K562 (cell line): ENCODE results near the gene WDR91. TPM values are rescaled to one million over a fixed set of nuclear protein-coding genes. Genes with fewer than 3 reads are reported as not detected.

Experiments used
- CEBPB ChIP-seq: fragments of 450-650 bp; IDR thresholded peaks from 2 replicates; pipeline ENCODE4 v1.6.1; 2016; ENCODE audit warnings: missing genetic modification characterization, missing compliant biosample characterization
- DACH1 ChIP-seq: fragments of 450-650 bp; IDR thresholded peaks from 2 replicates; pipeline ENCODE4 v1.6.1; 2018; ENCODE audit not compliant: partially characterized antibody
- FOSL1 ChIP-seq: fragments of 200-800 bp; sonication (Bioruptor generic); conservative IDR thresholded peaks from 2 replicates; pipeline ENCODE4 v1.6.1; 2016; ENCODE audit warnings: missing genetic modification characterization, missing compliant biosample characterization
- FOXM1 ChIP-seq, 2 experiments: fragments of 450-650 bp in 1 of 2; sonication (generic) in 1 of 2; formaldehyde crosslinking in 1 of 2; IDR thresholded peaks; 2 replicates each; pipeline versions ENCODE4 v1.6.1 to v1.9.0; 2017 to 2022; ENCODE audit warnings: low read depth in 2 of 2, mild to moderate bottlenecking in 2 of 2, missing genetic modification reagents in 1 of 2, moderate library complexity in 1 of 2
- HMBOX1 ChIP-seq: sonication (generic); IDR thresholded peaks from 2 replicates; pipeline ENCODE4 v1.6.1; 2016
- KDM1A ChIP-seq, 2 experiments: fragments of 450-650 bp; IDR thresholded peaks; 2 replicates each; pipeline ENCODE4 v1.6.1; 2016; ENCODE audit warnings: mild to moderate bottlenecking in 2 of 2
- KLF6 ChIP-seq: fragments of 250-450 bp; sonication (Bioruptor Pico); IDR thresholded peaks from 2 replicates; pipeline ENCODE4 v1.4.0; 2020; ENCODE audit warnings: mild to moderate bottlenecking, moderate library complexity, borderline replicate concordance
- MYNN ChIP-seq, 2 experiments: sonication (generic); formaldehyde crosslinking in 1 of 2; IDR thresholded peaks; 2 replicates each; pipeline versions ENCODE4 v1.5.0 to v1.6.1; 2016 to 2020; ENCODE audit warnings: antibody characterized with exemption in 1 of 2, missing genetic modification reagents in 1 of 2
- PHF21A ChIP-seq: fragments of 450-650 bp; IDR thresholded peaks from 2 replicates; pipeline ENCODE4 v1.6.1; 2017; ENCODE audit warnings: low read depth, borderline replicate concordance
- RBBP5 ChIP-seq: fragments of 200-600 bp; sonication (generic); IDR thresholded peaks from 2 replicates; pipeline ENCODE4 v1.6.1; 2012; ENCODE audit warnings: borderline replicate concordance, mild to moderate bottlenecking, low read length, control low read depth, inconsistent platforms; ENCODE audit not compliant: insufficient read depth, poor library complexity, severe bottlenecking
- ZBTB11 ChIP-seq, 3 experiments: fragments of 200-800 bp in 1 of 3; fragments of 250-450 bp in 1 of 3; fragments of 450-650 bp in 1 of 3; sonication (Bioruptor Pico) in 1 of 3; sonication (Bioruptor generic) in 1 of 3; formaldehyde crosslinking in 1 of 3; IDR thresholded peaks; 2 replicates each; pipeline versions ENCODE4 v1.6.1 to v1.8.0; 2016 to 2022; ENCODE audit warnings: mild to moderate bottlenecking in 2 of 3, missing genetic modification characterization in 2 of 3, missing compliant biosample characterization in 1 of 3, moderate library complexity in 1 of 3
- ZNF280A ChIP-seq: fragments of 450-650 bp; IDR thresholded peaks from 2 replicates; pipeline ENCODE4 v1.6.1; 2018; ENCODE audit warnings: mild to moderate bottlenecking, low read depth; ENCODE audit not compliant: partially characterized antibody
- polyA plus RNA-seq, 8 experiments: library from polyadenylated mRNA; depleted of rRNA in 4 of 8; stranded (reverse) in 5 of 8; unstranded in 3 of 8; fragments of >200 nt; fragmentation: Nextera tagmentation in 2 of 8; fragmentation: Illumina TruSeq in 1 of 8; extraction: Ambion mirVana in 2 of 8; extraction: Trizol in 1 of 8; gene quantifications; 2 replicates each; pipeline versions ENCODE4 v1.2.1 to v1.2.3, GENCODE V29; 2011 to 2014; ENCODE audit warnings: inconsistent platforms in 1 of 8, missing spikeins in 1 of 8
- total RNA-seq, 7 experiments: library from RNA; depleted of rRNA in 6 of 7; stranded (reverse); fragments of >200 nt in 6 of 7; fragmentation: Illumina TruSeq in 2 of 7; extraction: Trizol in 2 of 7; gene quantifications; 2 replicates each; pipeline versions ENCODE4 v1.2.1 to v1.2.3, GENCODE V29; 2011 to 2021; ENCODE audit warnings: low replicate concordance in 1 of 7
- TF ChIP-seq, protein P1 (sequence below): sonication (generic); formaldehyde crosslinking; IDR thresholded peaks from 2 replicates; pipeline ENCODE4 v1.8.0; 2022; ENCODE audit warnings: mild to moderate bottlenecking, missing genetic modification reagents

Gene WDR91
- total and polyA plus RNA-seq, 9 of the 15 experiments (the other 6 are each of a cell fraction or from before 2014, with no cell fraction given): 1.9 to 18.2 (median 9.8) TPM

- TF ChIP-seq PHF21A (no peak), MYNN (IDR thresholded peaks at IDR 0.05) (peak; percentile 100), MYNN (CRISPR knock-in tag; IDR thresholded peaks at IDR 0.05) (peak; percentile 98), FOXM1 (IDR thresholded peaks at IDR 0.05; ENCODE audit: low read depth) (peak; percentile 97), FOXM1 (CRISPR knock-in tag; IDR thresholded peaks at IDR 0.05; ENCODE audit: low read depth) (no peak), CEBPB (tag) (peak; percentile 15; the same call in 1 of the 2 replicates), HMBOX1 (peak; percentile 36; the same call in 1 of the 2 replicates), RBBP5 (peak; percentile 15), KDM1A (IDR thresholded peaks at IDR 0.05) (no peak), DACH1 (no peak), ZBTB11 (CRISPR knock-in tag; IDR thresholded peaks at IDR 0.05) (peak in 2 of 3 experiments; percentile 44 to 57; a peak in 2 of 6 replicates), FOSL1 (tag) (0 out of 2 replicates have a peak, but pooled peaks have one; percentile 3), ZNF280A (no peak), KLF6 (peak; percentile 5; the same call in 1 of the 2 replicates)
- TF ChIP-seq, protein P1, sequence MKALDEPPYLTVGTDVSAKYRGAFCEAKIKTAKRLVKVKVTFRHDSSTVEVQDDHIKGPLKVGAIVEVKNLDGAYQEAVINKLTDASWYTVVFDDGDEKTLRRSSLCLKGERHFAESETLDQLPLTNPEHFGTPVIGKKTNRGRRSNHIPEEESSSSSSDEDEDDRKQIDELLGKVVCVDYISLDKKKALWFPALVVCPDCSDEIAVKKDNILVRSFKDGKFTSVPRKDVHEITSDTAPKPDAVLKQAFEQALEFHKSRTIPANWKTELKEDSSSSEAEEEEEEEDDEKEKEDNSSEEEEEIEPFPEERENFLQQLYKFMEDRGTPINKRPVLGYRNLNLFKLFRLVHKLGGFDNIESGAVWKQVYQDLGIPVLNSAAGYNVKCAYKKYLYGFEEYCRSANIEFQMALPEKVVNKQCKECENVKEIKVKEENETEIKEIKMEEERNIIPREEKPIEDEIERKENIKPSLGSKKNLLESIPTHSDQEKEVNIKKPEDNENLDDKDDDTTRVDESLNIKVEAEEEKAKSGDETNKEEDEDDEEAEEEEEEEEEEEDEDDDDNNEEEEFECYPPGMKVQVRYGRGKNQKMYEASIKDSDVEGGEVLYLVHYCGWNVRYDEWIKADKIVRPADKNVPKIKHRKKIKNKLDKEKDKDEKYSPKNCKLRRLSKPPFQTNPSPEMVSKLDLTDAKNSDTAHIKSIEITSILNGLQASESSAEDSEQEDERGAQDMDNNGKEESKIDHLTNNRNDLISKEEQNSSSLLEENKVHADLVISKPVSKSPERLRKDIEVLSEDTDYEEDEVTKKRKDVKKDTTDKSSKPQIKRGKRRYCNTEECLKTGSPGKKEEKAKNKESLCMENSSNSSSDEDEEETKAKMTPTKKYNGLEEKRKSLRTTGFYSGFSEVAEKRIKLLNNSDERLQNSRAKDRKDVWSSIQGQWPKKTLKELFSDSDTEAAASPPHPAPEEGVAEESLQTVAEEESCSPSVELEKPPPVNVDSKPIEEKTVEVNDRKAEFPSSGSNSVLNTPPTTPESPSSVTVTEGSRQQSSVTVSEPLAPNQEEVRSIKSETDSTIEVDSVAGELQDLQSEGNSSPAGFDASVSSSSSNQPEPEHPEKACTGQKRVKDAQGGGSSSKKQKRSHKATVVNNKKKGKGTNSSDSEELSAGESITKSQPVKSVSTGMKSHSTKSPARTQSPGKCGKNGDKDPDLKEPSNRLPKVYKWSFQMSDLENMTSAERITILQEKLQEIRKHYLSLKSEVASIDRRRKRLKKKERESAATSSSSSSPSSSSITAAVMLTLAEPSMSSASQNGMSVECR: 0 out of 2 replicates have a peak, but pooled peaks have one; percentile 4
These were observed 63.9 kb downstream of the WDR91 start (continued) for GRCh38 chr7:135147341-135147898.
